Measurements from ENCODE around the gene DNAH12.

DNA sequence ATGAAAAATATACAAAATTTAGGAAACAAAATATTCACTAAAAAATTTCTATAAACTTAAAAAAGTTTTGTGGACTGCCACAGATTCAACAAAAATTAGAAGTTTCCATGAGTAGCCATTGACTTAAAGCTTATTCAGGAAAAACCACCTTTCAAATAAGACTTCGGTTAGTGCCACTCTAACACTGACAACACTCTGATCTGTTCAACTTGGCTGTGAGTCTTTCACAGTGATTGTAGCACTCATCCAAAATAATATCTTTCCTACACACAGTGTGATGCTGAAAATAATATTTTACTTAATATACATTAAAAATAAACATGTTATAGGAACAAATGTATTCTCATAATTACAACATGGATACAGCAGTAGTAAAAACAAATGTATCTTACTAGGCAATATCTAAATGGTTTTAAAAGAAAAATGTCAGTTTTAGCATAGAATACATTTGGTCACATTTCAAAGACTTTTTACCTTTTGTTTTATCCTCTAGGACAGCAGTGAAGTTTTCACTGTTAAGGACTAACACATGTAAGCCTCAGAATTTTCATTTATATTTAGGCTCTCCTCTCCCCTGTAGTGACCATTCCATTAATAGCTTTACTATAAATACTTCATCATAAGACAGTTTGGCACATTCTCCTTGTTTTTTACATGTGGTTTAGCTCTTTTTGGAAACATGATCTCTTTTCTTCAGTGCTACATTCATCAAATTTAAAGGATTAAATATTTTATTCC, 251.8 kb downstream of the DNAH12 start, which contains the start of gene ASB14:
- no peak for TF ChIP-seq CTCF (IDR thresholded peaks at IDR 0.05)
- no peak for TF ChIP-seq NR3C1 (CRISPR knock-in tag; conservative IDR thresholded peaks at IDR 0.05; ENCODE audit: low read depth)
- no peak for TF ChIP-seq NR2C2 (CRISPR knock-in tag; IDR thresholded peaks at IDR 0.05)
- TF ChIP-seq FOXJ3 (CRISPR knock-in tag; IDR thresholded peaks at IDR 0.05; ENCODE audit: borderline replicate concordance), result no peak
- TF ChIP-seq ZNF263 (CRISPR knock-in tag; IDR thresholded peaks at IDR 0.05; ENCODE audit: low read depth), result no peak
- no peak for TF ChIP-seq FOXP1 (CRISPR knock-in tag; IDR thresholded peaks at IDR 0.05; ENCODE audit: borderline replicate concordance)
- TF ChIP-seq ZBTB43 (CRISPR knock-in tag; IDR thresholded peaks at IDR 0.05), result no peak
- TF ChIP-seq CREB1 (CRISPR knock-in tag; IDR thresholded peaks at IDR 0.05), result no peak
- TF ChIP-seq ATF1 (CRISPR knock-in tag; IDR thresholded peaks at IDR 0.05), result no peak
- TF ChIP-seq TP53 (CRISPR knock-in tag; IDR thresholded peaks at IDR 0.05), result no peak
- TF ChIP-seq SP1 (CRISPR knock-in tag; conservative IDR thresholded peaks at IDR 0.05), result no peak
- TF ChIP-seq, protein P1, sequence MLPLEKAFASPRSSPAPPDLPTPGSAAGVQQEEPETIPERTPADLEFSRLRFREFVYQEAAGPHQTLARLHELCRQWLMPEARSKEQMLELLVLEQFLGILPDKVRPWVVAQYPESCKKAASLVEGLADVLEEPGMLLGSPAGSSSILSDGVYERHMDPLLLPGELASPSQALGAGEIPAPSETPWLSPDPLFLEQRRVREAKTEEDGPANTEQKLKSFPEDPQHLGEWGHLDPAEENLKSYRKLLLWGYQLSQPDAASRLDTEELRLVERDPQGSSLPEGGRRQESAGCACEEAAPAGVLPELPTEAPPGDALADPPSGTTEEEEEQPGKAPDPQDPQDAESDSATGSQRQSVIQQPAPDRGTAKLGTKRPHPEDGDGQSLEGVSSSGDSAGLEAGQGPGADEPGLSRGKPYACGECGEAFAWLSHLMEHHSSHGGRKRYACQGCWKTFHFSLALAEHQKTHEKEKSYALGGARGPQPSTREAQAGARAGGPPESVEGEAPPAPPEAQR (CRISPR knock-in tag; IDR thresholded peaks at IDR 0.05), result no peak
- no peak for TF ChIP-seq ATF2 (CRISPR knock-in tag; IDR thresholded peaks at IDR 0.05; ENCODE audit: borderline replicate concordance, low read depth)
